Ectodermal cell (in vitro differentiated cells): ENCODE results near the gene NUMBL.

Experiments
- H3K27ac ChIP-seq: 2 replicates; pipeline ENCODE4 v1.7.0; 2013; ENCODE audit warnings: mild to moderate bottlenecking, low read depth, low read length; ENCODE audit not compliant: insufficient read depth, poor library complexity, severe bottlenecking
- H3K27me3 ChIP-seq: 2 replicates; pipeline ENCODE4 v1.7.0; 2013; ENCODE audit warnings: mild to moderate bottlenecking, low read length; ENCODE audit not compliant: insufficient read depth, control insufficient read depth, poor library complexity, severe bottlenecking
- H3K36me3 ChIP-seq: one replicate; pipeline ENCODE4 v1.7.0; 2013; ENCODE audit warnings: low read length; ENCODE audit not compliant: control insufficient read depth, insufficient read depth
- H3K4me1 ChIP-seq: one replicate; pipeline ENCODE4 v1.7.0; 2013; ENCODE audit warnings: low read length; ENCODE audit not compliant: control insufficient read depth, insufficient read depth
- H3K4me3 ChIP-seq: 2 replicates; pipeline ENCODE4 v1.7.0; 2013; ENCODE audit warnings: low read depth, low read length, control low read depth; ENCODE audit not compliant: insufficient read depth
- H3K9me3 ChIP-seq: 2 replicates; pipeline ENCODE4 v1.7.0; 2013; ENCODE audit warnings: mild to moderate bottlenecking, low read length, moderate library complexity; ENCODE audit not compliant: control insufficient read depth
- WGBS, 2 experiments: methylation state at CpG; one replicate each; pipeline ENCODE4 v1.1.7; 2013; ENCODE audit warnings: missing lambda C conversion rate in 2 of 2; 5-methylcytosine and 5-hydroxymethylcytosine counted together

NUMBL gene

GRCh38 chr19:40621283-40621682 is 69.2 kb downstream of the NUMBL start:
- peaks cover 41% of the 10 kb centered on the region for H3K36me3 ChIP-seq
- no peaks in the 10 kb centered on the region for H3K27me3 ChIP-seq
- H3K9me3 ChIP-seq, result no peaks in the 10 kb centered on the region
- H3K4me1 ChIP-seq, result peaks cover 11% of the 10 kb centered on the region
- no peak overlapping the region for H3K27ac ChIP-seq
- 46% methylated on average over 2 of the region's 2 CpGs for WGBS, 2 experiments
- no peak overlapping the region for H3K4me3 ChIP-seq

- H3K36me3 ChIP-seq, result peaks cover 31% of the 10 kb centered on the region
- 96 to 98% methylated on average over 8 of the region's 8 CpGs for WGBS, 2 experiments
These were observed 70.3 kb downstream of the NUMBL start for GRCh38 chr19:40620161-40620485.

GRCh38 chr19:40619333-40620160 is 70.9 kb downstream of the NUMBL start:
- Histone ChIP-seq H3K4me1 (peaks cover 11% of the 10 kb centered on the region), H3K36me3 (peaks cover 31% of the 10 kb centered on the region), H3K27me3 (no peaks in the 10 kb centered on the region), H3K27ac (no peak overlapping the region), H3K9me3 (no peaks in the 10 kb centered on the region), H3K4me3 (no peak overlapping the region)
- WGBS, 2 experiments, result 78 to 84% methylated on average over 10 to 11 of the region's 11 CpGs

More at GRCh38 chr19:40620161-40620485, 70.3 kb downstream of the NUMBL start:
- Histone ChIP-seq H3K27ac (no peak overlapping the region), H3K9me3 (no peaks in the 10 kb centered on the region), H3K27me3 (no peaks in the 10 kb centered on the region), H3K4me1 (peaks cover 11% of the 10 kb centered on the region), H3K4me3 (no peak overlapping the region)

GRCh38 chr19:40617961-40618360 is 72.5 kb downstream of the NUMBL start:
- Histone ChIP-seq H3K27ac (no peak overlapping the region), H3K4me3 (no peak overlapping the region), H3K4me1 (peaks cover 7% of the 10 kb centered on the region), H3K27me3 (no peaks in the 10 kb centered on the region), H3K9me3 (no peaks in the 10 kb centered on the region), H3K36me3 (peaks cover 31% of the 10 kb centered on the region)
- 94 to 95% methylated on average over 4 of the region's 4 CpGs for WGBS, 2 experiments

- peaks cover 31% of the 10 kb centered on the region for H3K36me3 ChIP-seq
- H3K27me3 ChIP-seq, result no peaks in the 10 kb centered on the region
- H3K27ac ChIP-seq, result no peak overlapping the region
- WGBS, 2 experiments, result 96 to 97% methylated on average over 17 of the region's 17 CpGs
- no peaks in the 10 kb centered on the region for H3K9me3 ChIP-seq
- no peaks in the 10 kb centered on the region for H3K4me1 ChIP-seq
- H3K4me3 ChIP-seq, result no peak overlapping the region
These were observed 73.5 kb downstream of the NUMBL start for GRCh38 chr19:40616941-40617340.

- 68 to 77% methylated on average over 5 of the region's 5 CpGs for WGBS, 2 experiments
- H3K4me1 ChIP-seq, result peaks cover under 1% of the 10 kb centered on the region
- no peak overlapping the region for H3K4me3 ChIP-seq
- no peak overlapping the region for H3K27ac ChIP-seq
- peaks cover 7% of the 10 kb centered on the region for H3K27me3 ChIP-seq
- no peaks in the 10 kb centered on the region for H3K9me3 ChIP-seq
- peaks cover 26% of the 10 kb centered on the region for H3K36me3 ChIP-seq
These were observed 74.3 kb downstream of the NUMBL start for GRCh38 chr19:40616178-40616577.
